Fibroblast of upper back skin (primary cell): ENCODE data around the gene CDK9.
A peak's percentile ranks its signal among the peaks of the same experiment; 100 is the strongest.
"Not testable (repeated sequence)": the region's sequence is repeated elsewhere in the genome, so short reads cannot be mapped to it uniquely, and the experiment has no call there.

Experiments used
- DNase-seq: peaks from one replicate; pipeline ENCODE4 v3.0.0-alpha.2; 2013

CDK9 gene

DNA sequence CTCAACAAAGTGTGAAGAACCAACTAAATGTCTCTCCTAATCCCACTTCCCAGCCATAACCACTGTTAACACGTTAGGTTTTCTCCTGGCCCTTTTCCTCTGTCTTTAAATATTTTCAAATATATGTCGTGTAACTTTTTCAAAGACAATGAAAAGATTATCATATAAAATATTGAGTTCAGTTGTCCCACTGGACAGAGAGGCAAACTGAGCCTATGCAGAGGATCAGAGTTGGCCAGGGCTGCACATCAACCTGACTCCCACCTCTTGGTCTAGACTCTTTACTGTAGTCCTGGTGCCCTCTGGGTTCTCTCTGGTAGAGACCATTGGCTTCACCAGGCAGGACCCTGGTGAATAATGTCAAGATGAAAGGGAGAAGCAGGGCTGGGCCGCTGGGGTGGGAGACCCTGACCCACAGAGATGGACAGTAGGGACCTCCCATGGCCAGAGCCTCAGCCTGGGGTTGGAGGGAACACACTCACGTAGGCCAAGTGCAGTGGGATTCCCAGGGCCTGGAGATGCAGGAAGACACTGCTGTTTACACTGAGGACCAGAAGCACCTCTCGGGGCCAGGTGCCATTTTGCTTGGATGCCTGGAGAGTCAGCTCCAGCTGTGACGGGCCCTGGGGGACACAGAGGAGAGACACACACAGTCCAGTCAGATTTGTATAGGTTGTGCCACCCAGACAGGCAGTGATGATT is 43.5 kb downstream of the CDK9 start:
- DNase-seq: no peak

DNA sequence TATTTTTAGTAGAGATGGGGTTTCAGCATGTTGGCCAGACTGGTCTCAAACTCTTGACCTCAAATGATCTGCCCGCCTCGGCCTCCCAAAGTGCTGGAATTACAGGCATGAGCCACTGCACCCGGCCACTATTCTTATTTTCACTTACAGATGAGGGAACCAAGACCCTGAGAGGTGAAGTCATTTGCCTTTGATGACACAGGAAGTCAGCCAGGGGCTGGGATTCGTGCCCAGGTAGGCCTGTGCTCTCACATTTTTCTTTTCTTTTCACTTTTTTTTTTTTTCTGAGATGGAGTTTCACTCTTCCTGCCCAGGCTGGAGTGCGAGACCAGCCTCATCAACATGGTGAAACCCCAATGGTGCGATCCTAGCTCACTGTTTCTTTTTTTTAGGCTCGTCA is 46.4 kb downstream of the CDK9 start:
- no peak for DNase-seq

DNA sequence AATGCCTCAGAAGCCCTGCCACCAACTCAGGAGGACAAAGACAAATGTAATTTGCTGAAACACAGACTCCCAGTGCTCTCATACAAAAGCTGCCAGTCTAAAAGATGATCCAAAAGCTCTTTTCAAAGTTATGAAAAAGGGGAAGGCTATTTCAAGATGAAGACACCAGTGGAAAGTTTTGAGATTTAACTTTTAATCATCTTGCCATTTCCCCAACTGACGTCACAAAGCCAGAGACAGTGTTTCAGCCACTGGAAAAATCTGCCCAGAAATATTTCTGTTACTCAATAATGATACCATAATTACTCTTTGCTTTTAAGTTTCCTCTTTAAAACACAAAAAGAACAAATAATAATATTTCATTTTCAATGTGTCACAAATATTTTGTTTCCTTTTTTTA is 47.7 kb downstream of the CDK9 start:
- peak; percentile 45 for DNase-seq

DNA sequence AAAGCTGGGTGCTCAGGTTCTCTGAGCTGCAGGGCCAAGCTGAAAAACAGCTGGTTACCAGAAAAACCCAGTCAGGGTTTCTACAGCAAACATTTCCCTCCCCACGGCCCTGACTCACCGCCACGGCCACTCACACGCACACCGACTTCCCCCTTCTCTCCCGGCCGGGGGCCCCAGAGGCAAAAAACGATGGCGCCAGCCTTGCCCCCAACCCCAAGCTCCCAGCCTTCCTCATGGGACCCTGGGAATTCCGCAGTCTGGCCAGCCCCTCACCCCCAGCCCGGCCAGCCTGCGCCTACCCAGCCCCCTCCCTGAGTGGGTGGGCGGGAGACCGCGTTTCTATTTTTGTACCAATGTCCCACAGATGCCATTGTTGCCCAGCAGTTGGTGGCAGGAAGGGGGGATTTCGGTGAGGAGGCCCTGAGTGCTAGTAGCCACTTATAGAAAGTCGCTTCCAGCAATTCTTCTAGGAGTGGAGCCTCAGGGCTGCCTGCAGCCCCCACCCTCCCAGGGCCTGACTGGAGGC is 50.2 kb downstream of the CDK9 start:
- peak; percentile 65 for DNase-seq

DNA sequence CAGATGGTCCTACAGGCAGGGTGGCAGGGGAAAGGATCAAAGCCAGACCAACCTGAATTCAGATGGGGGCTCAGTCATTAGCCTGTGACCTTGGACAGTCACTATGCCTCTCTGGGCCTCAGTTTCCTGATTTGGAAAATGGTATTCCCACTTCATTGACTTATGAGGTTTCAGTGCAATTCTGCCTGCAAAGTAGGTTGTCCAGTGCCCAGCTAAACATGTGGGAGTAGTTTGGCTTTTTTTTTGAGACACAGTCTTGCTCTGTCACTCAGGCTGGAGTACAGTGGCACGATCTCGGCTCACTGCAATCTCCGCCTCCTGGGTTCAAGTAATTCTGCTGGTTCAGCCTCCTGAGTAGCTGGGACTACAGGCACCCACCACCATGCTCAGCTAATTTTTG is 50.7 kb downstream of the CDK9 start:
- DNase-seq: not testable (repeated sequence)

DNA sequence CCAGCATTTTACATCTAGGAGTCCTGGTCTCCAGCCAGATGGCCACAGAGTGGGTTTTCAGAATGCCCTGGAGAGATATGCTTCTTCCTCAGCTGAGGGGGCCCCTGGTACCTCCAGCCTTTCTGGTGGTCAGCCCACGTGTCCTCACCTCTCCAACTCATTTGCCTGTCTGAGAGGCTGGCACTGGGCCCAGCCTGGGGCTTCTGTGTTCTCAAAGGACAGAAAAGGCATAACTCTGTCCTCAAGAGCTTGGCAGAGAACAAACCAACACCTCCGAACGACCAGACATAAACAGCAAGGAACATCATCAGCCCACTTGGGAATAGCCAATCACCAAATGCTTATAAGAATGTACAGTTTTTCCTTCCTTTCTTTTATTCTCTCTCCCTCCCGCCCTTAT is 51.5 kb downstream of the CDK9 start:
- no peak for DNase-seq

DNA sequence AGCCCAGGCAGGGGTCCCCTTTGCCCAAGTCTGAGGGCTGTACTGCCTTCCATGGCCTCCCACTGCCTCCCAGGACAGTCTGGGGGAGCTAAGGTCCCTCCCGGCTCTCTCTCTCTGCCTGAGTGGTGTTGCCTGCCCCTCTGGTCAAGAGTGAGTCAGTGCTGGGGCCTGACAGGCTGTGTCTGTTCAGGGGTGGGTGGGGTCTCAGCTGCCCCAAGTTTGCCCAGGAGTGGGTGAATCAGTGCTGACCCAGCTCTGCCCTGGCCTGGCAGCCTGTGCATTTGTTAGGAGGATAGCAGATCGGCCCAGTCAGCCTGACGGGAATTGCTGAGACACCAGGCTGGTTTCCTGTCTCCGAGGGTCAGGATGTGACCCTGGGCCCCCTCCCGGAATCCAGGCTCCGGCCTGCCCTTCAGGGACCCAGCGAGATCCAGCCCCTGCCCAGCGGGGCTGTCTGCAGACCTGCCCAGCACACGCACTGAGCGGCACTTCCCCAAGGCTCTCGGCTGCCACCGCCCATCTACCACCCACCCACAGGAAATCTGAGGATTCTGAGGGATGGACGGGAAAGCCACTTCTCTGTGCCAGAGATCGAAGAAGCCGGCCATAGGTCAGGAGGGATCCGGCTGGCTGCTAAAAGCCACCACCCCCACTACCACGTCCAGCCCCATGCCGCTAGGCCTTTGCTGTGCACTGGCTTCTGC is 52.7 kb downstream of the CDK9 start:
- DNase-seq: peak; percentile 67
